GM12874 (cell line): Measurements from ENCODE around the gene RPUSD1.

Experiments
- TF ChIP-seq, protein P1 (sequence below): IDR thresholded peaks from 2 replicates; pipeline ENCODE4 v1.5.1; 2011; ENCODE audit warnings: low read depth, mild to moderate bottlenecking, control low read depth, low read length, moderate library complexity; ENCODE audit not compliant: insufficient read depth

The RPUSD1 gene

DNA sequence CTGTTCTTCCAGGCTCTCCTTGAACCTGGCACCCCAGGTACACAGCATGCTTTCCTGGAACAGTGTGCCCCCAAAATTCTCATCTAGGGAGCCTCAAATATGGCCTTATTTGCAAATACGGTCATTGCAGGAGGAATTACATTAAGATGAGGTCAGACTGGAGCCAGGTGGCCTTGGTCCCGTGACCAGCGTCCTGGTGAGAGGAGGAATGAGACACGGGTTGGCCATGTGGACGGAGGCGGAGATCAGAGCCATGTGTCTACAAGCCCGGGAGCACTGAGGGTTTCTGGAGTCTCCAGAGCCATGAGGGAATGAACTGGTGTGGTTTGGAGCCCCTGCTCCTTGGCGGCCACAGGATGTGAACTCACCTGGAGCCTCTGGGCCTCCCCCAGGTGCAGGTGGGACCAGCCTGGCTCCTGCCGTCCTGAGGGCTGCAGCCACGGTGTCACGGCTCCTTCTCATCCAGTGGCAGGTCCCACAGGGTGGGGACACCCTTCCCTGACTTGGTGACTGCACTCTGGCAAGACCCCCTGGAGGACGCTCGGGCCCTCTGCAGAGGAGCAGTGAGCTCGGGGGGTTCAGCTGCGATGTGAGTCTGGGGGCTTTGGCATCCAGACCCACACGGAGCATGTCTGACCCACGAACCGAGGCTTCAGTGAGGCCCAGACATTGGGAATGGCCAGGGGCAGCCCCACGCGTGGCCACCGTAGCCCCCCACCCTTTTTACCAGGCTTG is 34.2 kb upstream of the RPUSD1 start:
- TF ChIP-seq, protein P1, sequence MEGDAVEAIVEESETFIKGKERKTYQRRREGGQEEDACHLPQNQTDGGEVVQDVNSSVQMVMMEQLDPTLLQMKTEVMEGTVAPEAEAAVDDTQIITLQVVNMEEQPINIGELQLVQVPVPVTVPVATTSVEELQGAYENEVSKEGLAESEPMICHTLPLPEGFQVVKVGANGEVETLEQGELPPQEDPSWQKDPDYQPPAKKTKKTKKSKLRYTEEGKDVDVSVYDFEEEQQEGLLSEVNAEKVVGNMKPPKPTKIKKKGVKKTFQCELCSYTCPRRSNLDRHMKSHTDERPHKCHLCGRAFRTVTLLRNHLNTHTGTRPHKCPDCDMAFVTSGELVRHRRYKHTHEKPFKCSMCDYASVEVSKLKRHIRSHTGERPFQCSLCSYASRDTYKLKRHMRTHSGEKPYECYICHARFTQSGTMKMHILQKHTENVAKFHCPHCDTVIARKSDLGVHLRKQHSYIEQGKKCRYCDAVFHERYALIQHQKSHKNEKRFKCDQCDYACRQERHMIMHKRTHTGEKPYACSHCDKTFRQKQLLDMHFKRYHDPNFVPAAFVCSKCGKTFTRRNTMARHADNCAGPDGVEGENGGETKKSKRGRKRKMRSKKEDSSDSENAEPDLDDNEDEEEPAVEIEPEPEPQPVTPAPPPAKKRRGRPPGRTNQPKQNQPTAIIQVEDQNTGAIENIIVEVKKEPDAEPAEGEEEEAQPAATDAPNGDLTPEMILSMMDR = no peak

- TF ChIP-seq, protein P1 = no peak
These were observed 33.6 kb upstream of the RPUSD1 start for GRCh38 chr16:821751-822150.

- TF ChIP-seq, protein P1 = no peak
These were observed 32.6 kb upstream of the RPUSD1 start for GRCh38 chr16:820748-821147.

- TF ChIP-seq, protein P1 = no peak
These were observed 31.3 kb upstream of the RPUSD1 start for GRCh38 chr16:819336-820043.

DNA sequence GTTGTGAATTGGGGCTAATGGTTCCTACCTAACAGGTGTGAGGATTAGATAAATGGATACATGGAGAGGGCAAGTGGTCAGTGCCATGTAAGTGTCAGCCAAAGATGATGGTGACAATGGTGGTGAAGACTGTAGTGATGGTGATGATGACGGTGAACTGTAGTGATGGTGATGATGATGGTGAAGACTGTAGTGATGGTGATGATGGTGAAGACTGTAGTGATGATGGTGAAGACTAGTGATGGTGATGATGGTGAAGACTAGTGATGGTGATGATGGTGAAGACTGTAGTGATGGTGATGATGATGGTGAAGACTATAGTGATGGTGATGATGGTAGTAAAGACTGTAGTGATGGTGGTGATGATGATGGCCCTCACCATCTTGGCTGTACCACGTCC is 30.4 kb upstream of the RPUSD1 start:
- TF ChIP-seq, protein P1 = no peak

DNA sequence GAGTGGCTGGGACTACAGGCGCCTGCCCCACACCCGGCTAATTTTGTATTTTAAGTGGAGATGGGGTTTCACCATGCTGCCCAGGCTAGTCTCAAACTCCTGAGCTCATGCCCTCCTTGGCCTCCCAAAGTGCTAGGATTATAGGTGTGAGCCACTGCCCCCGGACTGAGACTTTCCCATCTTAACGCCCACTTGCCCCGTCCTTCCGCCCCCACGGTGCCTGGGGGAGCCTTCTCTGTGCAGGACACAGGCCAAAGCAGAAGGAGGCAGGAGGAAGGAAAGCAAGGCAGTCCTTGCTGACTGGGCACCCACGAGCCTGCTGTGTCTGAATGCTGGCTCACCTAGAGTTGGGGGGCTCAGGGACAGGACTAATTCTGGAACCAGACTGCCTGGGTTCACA is 30.0 kb upstream of the RPUSD1 start:
- TF ChIP-seq, protein P1 = no peak

GRCh38 chr16:817001-817906 is 29.1 kb upstream of the RPUSD1 start:
- TF ChIP-seq, protein P1 = no peak
